HK-2 (cell line): ENCODE results near the gene KLF9.

Source experiments
- DNase-seq: peaks from one replicate; pipeline ENCODE4 v3.0.0-alpha.2; 2018; ENCODE audit not compliant: unreplicated experiment

Gene KLF9

DNA sequence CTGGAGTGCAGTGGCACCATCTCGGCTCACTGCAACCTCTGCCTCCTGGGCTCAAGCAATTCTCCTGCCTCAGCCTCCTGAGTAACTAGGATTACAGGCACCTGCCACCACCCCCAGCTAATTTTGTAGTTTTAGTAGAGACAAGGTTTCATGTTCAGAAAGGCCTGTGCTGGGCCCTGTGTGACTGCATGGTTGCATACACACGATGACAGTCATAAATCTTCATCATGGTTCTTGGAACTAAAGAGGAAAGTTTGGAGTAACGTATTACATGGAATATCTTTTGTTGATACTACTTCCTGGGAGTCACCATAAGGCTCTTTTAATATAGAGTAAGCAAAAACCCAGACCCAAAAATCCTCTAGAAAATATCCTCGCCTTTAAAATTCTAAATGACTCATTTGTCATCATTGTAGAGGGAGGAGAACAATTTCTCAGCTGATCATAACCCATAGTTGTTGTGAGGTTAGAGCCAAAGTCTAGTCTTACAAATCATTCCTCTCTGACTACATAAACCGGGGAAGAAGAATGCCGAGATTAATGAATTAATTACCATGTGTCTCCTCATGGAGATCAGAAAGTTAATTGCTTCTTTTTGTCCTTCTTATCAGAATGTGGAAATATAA, 47.0 kb downstream of the KLF9 start:
- DNase-seq: no peak

DNA sequence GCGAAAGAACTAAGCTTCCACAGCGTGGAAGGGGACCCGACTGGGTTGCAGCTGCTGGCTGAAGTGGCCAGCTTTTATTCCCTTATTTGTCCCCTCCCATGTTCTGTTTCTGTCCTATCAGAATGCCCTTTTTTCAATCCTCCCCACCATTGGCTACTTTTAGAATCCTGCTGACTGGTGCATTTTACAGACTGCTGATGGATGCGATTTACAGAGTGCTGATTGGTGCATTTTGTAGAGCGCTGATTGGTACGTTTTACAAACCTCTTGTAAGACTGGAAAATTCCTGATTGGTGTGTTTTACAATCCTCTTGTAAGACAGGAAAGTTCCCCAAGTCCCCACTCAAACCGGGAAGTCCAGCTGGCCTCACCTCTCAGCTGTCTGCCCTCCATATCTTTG, 50.7 kb downstream of the KLF9 start:
- no peak for DNase-seq

DNA sequence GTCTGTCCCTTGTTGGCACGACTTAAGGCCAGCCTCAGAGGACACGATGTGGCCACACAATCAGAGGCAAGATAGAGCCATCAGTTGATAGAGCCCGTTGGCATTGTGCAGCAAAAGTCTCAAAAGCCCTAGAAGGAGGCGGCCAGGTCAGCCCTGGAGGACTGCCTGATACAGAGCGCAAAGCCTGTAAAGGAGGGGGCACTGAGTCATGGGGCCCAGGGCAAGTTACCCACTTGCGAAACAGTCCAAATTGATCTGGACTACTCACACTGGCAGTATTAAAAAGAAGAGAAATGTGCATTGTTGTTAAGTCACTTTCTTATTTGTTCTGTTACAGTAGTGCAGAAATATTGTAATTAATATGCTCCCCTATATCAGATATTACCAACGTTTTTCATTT, 51.5 kb downstream of the KLF9 start:
- DNase-seq: no peak

DNA sequence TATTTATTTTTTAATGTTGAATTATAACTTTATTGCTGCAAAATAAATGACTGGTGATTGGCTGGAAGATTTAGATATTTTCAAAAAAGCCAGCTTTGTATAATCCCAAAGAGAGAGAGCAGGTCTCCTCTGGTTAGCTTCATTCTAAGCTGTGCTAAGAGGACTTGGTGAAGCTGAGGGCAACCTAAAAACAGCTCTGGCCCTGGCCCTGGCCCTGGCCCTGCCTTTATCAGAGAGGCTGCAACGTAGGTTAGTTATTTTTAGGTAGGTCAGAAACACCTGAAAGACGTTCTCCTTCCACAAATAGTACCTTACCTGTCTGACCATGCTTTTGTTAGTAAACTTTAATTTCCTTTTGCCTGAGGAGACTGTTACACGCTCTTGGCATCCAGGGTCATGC, 58.7 kb downstream of the KLF9 start:
- no peak for DNase-seq

DNA sequence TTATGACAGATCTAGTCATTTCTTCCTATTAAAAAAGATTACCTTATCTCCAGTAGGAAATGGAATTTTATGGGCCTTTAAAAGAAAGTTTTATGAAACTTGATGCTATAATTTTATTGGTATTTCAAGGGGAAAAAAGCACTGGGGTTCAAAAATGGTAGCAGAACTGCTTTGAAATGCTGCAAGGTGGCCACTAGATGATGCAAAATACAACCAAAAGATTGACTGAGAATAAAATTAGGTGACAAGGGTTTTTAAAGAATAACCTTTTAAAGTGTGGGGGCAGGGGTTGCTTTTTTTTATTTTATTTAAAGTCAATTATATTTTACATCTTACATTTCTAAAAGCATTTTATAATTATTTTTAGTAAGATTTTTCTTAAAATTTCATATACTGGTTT, 61.7 kb downstream of the KLF9 start:
- DNase-seq: no peak

DNA sequence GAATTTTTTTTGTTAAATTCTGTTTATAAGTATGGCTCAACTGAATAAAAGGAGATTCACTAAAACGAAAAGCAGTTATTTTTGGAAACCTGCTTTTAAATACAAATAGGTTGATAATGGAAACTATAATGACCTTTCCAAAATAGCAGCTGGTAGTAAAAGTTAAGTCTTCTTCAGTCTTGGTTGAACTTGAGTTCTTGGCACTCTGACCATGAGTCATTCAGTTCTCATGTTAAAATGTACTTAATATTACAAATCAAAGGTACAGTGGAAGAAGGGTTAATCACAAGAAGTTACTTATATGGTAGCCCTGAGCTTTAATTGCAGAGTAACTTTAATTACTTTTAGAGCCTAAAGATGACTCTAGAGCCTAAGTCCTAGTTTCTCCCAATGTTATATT, 62.1 kb downstream of the KLF9 start:
- DNase-seq: no peak

DNA sequence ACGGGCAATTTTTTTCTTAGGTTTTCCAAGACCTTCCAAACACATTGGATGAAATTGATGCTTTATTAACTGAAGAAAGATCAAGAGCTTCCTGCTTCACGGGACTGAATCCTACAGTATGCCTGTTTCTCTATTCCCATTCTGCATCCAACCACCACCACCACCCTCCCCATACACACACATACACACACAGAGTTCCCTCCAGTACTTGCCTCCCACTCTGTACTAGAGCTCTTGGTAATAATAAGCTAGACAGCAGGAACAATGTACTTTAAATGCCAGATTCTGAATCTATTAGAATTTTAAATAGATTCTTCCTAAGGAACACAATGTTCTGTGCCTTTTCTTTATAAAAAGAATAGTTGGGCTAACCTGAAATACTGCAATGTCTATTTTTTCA, 67.4 kb downstream of the KLF9 start:
- DNase-seq: no peak

DNA sequence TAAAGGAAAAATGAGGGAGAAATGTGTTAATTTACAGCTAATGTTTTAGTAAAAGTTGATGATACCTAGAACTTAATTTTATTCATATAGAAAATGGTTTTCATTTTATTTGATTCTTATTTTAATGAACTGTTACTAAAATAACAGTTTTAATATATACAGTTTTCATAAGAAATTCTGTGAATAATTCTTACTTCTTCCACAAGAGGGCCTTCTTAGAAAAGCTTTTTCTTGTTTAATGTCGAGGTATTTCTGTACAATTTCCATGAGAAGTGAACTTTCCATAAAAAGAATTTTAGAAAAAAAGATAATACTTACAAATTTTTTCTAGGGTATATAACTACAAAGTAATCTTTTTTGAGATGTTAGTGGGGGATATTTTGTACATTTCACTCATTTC, 73.9 kb downstream of the KLF9 start:
- DNase-seq: no peak
